Neuronal stem cell (in vitro differentiated cells): Measurements from ENCODE around the gene ZNF775.
A peak's percentile ranks its signal among the peaks of the same experiment; 100 is the strongest.
"Not testable (repeated sequence)": the region's sequence is repeated elsewhere in the genome, so short reads cannot be mapped to it uniquely, and the experiment has no call there.

Experiments used
- DNase-seq: peaks from one replicate; pipeline ENCODE4 v3.0.0-alpha.2; 2013; ENCODE audit warnings: low spot score
- H2AFZ ChIP-seq: one replicate; pipeline ENCODE4 v1.6.1; 2013; ENCODE audit warnings: mild to moderate bottlenecking, low read length, inconsistent platforms
- H2AK5ac ChIP-seq: 2 replicates; pipeline ENCODE4 v1.6.1; 2013; ENCODE audit warnings: low read depth, mild to moderate bottlenecking, inconsistent platforms, low read length, moderate library complexity, mixed read lengths
- H2BK120ac ChIP-seq: 2 replicates; pipeline ENCODE4 v1.6.1; 2013; ENCODE audit warnings: low read depth, mild to moderate bottlenecking, inconsistent platforms, low read length, moderate library complexity, mixed read lengths
- H2BK12ac ChIP-seq: one replicate; pipeline ENCODE4 v1.6.1; 2013; ENCODE audit warnings: low read length, inconsistent platforms
- H2BK15ac ChIP-seq: 2 replicates; pipeline ENCODE4 v1.6.1; 2013; ENCODE audit warnings: mild to moderate bottlenecking, low read length, inconsistent platforms, mixed read lengths
- H2BK5ac ChIP-seq: one replicate; pipeline ENCODE4 v1.6.1; 2013; ENCODE audit warnings: inconsistent platforms, mild to moderate bottlenecking, low read length, moderate library complexity
- H3K14ac ChIP-seq: one replicate; pipeline ENCODE4 v1.6.1; 2013; ENCODE audit warnings: low read length, inconsistent platforms
- H3K18ac ChIP-seq: 2 replicates; pipeline ENCODE4 v1.6.1; 2013; ENCODE audit warnings: low read length, inconsistent platforms
- H3K23ac ChIP-seq: 2 replicates; pipeline ENCODE4 v1.6.1; 2013; ENCODE audit warnings: low read depth, mild to moderate bottlenecking, mixed read lengths, low read length, inconsistent platforms; ENCODE audit not compliant: poor library complexity
- H3K27ac ChIP-seq: replicated peaks from 3 replicates; pipeline ENCODE4 v1.5.1; 2013; ENCODE audit warnings: low read length, inconsistent platforms
- H3K27me3 ChIP-seq, 3 experiments: 2 replicates each; pipeline ENCODE4 v1.6.1; 2013; ENCODE audit warnings: low read length in 3 of 3, mild to moderate bottlenecking in 2 of 3, inconsistent platforms in 1 of 3, low read depth in 1 of 3, mixed read lengths in 1 of 3, moderate library complexity in 1 of 3; ENCODE audit not compliant: control insufficient read depth in 3 of 3, insufficient read depth in 3 of 3
- H3K36me3 ChIP-seq, 2 donors: replicated peaks in 1 of 2; 2 replicates each; pipeline ENCODE4 v1.6.1; 2013; ENCODE audit warnings: low read length in 2 of 2; ENCODE audit not compliant: control insufficient read depth in 2 of 2, insufficient read depth in 2 of 2
- H3K4ac ChIP-seq: 2 replicates; pipeline ENCODE4 v1.6.1; 2013; ENCODE audit warnings: inconsistent platforms, mild to moderate bottlenecking, low read length, moderate library complexity
- H3K4me1 ChIP-seq, 2 donors: 1 replicate in 1 of 2; 2 replicates in 1 of 2; pipeline ENCODE4 v1.6.1; 2013; ENCODE audit warnings: low read length in 2 of 2, low read depth in 1 of 2; ENCODE audit not compliant: control insufficient read depth in 2 of 2, insufficient read depth in 1 of 2
- H3K4me2 ChIP-seq: one replicate; pipeline ENCODE4 v1.6.1; 2013; ENCODE audit warnings: mild to moderate bottlenecking, low read length, inconsistent platforms; ENCODE audit not compliant: insufficient read depth, poor library complexity, severe bottlenecking
- H3K4me3 ChIP-seq, 2 donors: 2 replicates each; pipeline ENCODE4 v1.5.1; 2013; ENCODE audit warnings: low read length in 2 of 2, mild to moderate bottlenecking in 2 of 2, inconsistent platforms in 1 of 2, moderate library complexity in 1 of 2
- H3K79me1 ChIP-seq: one replicate; pipeline ENCODE4 v1.6.1; 2013; ENCODE audit warnings: low read depth, mild to moderate bottlenecking, inconsistent platforms, low read length, moderate library complexity
- H3K9ac ChIP-seq: one replicate; pipeline ENCODE4 v1.6.1; 2013; ENCODE audit warnings: mild to moderate bottlenecking, low read depth, low read length, inconsistent platforms; ENCODE audit not compliant: poor library complexity
- H3K9me3 ChIP-seq, 2 donors: replicated peaks in 1 of 2; 2 replicates each; pipeline versions ENCODE3 to v1.6.1; 2013; ENCODE audit warnings: low read length in 2 of 2, mild to moderate bottlenecking in 2 of 2, inconsistent platforms in 1 of 2, low read depth in 1 of 2, mixed read lengths in 1 of 2, moderate library complexity in 1 of 2; ENCODE audit not compliant: control insufficient read depth in 2 of 2, insufficient read depth in 1 of 2
- H4K8ac ChIP-seq: one replicate; pipeline ENCODE4 v1.6.1; 2013; ENCODE audit warnings: low read depth, mild to moderate bottlenecking, inconsistent platforms, low read length, moderate library complexity
- H4K91ac ChIP-seq: one replicate; pipeline ENCODE4 v1.6.1; 2013; ENCODE audit warnings: low read length, low read depth, mild to moderate bottlenecking, inconsistent platforms; ENCODE audit not compliant: poor library complexity
- WGBS, 2 donors: extraction: QIAGEN DNeasy Blood & Tissue Kit; methylation state at CpG; one replicate each; pipeline ENCODE4 v1.1.7; 2013; ENCODE audit warnings: missing lambda C conversion rate in 2 of 2, mixed read lengths in 1 of 2; ENCODE audit not compliant: insufficient read length in 2 of 2, insufficient replicate concordance in 1 of 2; ENCODE audit errors: extremely low coverage in 2 of 2; 5-methylcytosine and 5-hydroxymethylcytosine counted together

The ZNF775 gene

GRCh38 chr7:150384406-150385301 lies 5.5 kb downstream of the ZNF775 start:
- no CpG with 5 or more reads among the region's 15 CpGs for WGBS, 2 donors

GRCh38 chr7:150385302-150385723 lies 6.2 kb downstream of the ZNF775 start:
- Histone ChIP-seq H4K8ac (no peak overlapping the region), H3K36me3 (peaks cover 12 to 40% of the 10 kb centered on the region in 2 donors), H2BK15ac (peak overlapping the region; percentile 98), H2BK12ac (no peak overlapping the region), H3K4ac (no peak overlapping the region), H3K23ac (no peak overlapping the region), H3K27ac (peak overlapping the region; percentile 96), H3K4me2 (no peak overlapping the region), H3K27me3 (no peaks in the 10 kb centered on the region), H3K9ac (no peak overlapping the region), H4K91ac (no peak overlapping the region), H2AK5ac (peak overlapping the region; percentile 99), H2AFZ (no peak overlapping the region), H3K4me1 (peaks cover 54 to 60% of the 10 kb centered on the region in 2 donors), H3K4me3 (no peak overlapping the region), H3K9me3 (no peaks in the 10 kb centered on the region), H2BK5ac (peak overlapping the region; percentile 99), H2BK120ac (peak overlapping the region; percentile 100), H3K79me1 (peaks cover 7% of the 10 kb centered on the region), H3K18ac (peak overlapping the region; percentile 58), H3K14ac (no peak overlapping the region)
- DNase-seq = no peak
- no CpG with 5 or more reads among the region's 14 CpGs for WGBS, 2 donors

More at GRCh38 chr7:150384406-150385301, 5.5 kb downstream of the ZNF775 start:
- H4K8ac ChIP-seq = peak overlapping the region; percentile 87
- peak overlapping the region; percentile 100 for H3K18ac ChIP-seq
- H4K91ac ChIP-seq = peak overlapping the region; percentile 99
- no peaks in the 10 kb centered on the region for H3K9me3 ChIP-seq
- H3K23ac ChIP-seq = peak overlapping the region; percentile 61
- H3K4me1 ChIP-seq = peaks cover 56 to 62% of the 10 kb centered on the region in 2 donors
- peak overlapping the region; percentile 99 for H2AK5ac ChIP-seq
- H2AFZ ChIP-seq = no peak overlapping the region
- H2BK120ac ChIP-seq = peak overlapping the region; percentile 100
- H3K27ac ChIP-seq = peak overlapping the region; percentile 96
- H3K36me3 ChIP-seq = peaks cover 9 to 34% of the 10 kb centered on the region in 2 donors
- H3K9ac ChIP-seq = peak overlapping the region; percentile 85
- peak overlapping the region; percentile 45 for H3K4me2 ChIP-seq
- H3K27me3 ChIP-seq = no peaks in the 10 kb centered on the region
- H2BK5ac ChIP-seq = peak overlapping the region; percentile 99
- peak overlapping the region; percentile 99 for H2BK12ac ChIP-seq
- peak overlapping the region; percentile 98 for H2BK15ac ChIP-seq
- H3K4ac ChIP-seq = peak overlapping the region; percentile 99
- peak overlapping the region; percentile 98 for H3K14ac ChIP-seq
- H3K4me3 ChIP-seq = peak overlapping the region; percentile 1 to 22
- no peak for DNase-seq
- peaks cover 9% of the 10 kb centered on the region for H3K79me1 ChIP-seq

GRCh38 chr7:150385884-150386283 lies 6.8 kb downstream of the ZNF775 start:
- H3K9me3 ChIP-seq, H2BK15ac ChIP-seq, H2BK5ac ChIP-seq, DNase-seq, H3K4me3 ChIP-seq, H3K23ac ChIP-seq, H4K91ac ChIP-seq, H3K18ac ChIP-seq, H2AFZ ChIP-seq, H2AK5ac ChIP-seq, H3K79me1 ChIP-seq, H3K4ac ChIP-seq, H3K27me3 ChIP-seq, H3K14ac ChIP-seq, H2BK12ac ChIP-seq, H3K4me2 ChIP-seq, H4K8ac ChIP-seq, H2BK120ac ChIP-seq, H3K9ac ChIP-seq: not testable (repeated sequence)
- WGBS, 2 donors = no CpG with 5 or more reads among the region's 6 CpGs
- H3K27ac ChIP-seq = peak overlapping the region; percentile 96
- H3K4me1 ChIP-seq = peaks cover 48 to 54% of the 10 kb centered on the region in 2 donors
- H3K36me3 ChIP-seq = peaks cover 14 to 46% of the 10 kb centered on the region in 2 donors

- H2BK12ac ChIP-seq = no peak overlapping the region
- H3K4me3 ChIP-seq = no peak overlapping the region
- no peak overlapping the region for H3K14ac ChIP-seq
- no peak overlapping the region for H2BK5ac ChIP-seq
- H4K91ac ChIP-seq = no peak overlapping the region
- no peak overlapping the region for H3K18ac ChIP-seq
- DNase-seq = no peak
- H3K27me3 ChIP-seq = no peaks in the 10 kb centered on the region
- H3K4ac ChIP-seq = no peak overlapping the region
- H4K8ac ChIP-seq = no peak overlapping the region
- peaks cover 7% of the 10 kb centered on the region for H3K79me1 ChIP-seq
- H2BK120ac ChIP-seq = no peak overlapping the region
- no peak overlapping the region for H3K27ac ChIP-seq
- H3K4me1 ChIP-seq = peaks cover 30 to 33% of the 10 kb centered on the region in 2 donors
- no peak overlapping the region for H3K9ac ChIP-seq
- H3K23ac ChIP-seq = no peak overlapping the region
- H3K4me2 ChIP-seq = no peak overlapping the region
- H2AFZ ChIP-seq = no peak overlapping the region
- H2AK5ac ChIP-seq = no peak overlapping the region
- WGBS, 2 donors = no CpG with 5 or more reads among the region's 7 CpGs
- no peak overlapping the region for H2BK15ac ChIP-seq
- peaks cover 14 to 48% of the 10 kb centered on the region in 2 donors for H3K36me3 ChIP-seq
- H3K9me3 ChIP-seq = no peaks in the 10 kb centered on the region
Observed at GRCh38 chr7:150388306-150388705, 9.2 kb downstream of the ZNF775 start.
